ENCODE results near the gene SPSB2. TPM values are rescaled to one million over a fixed set of nuclear protein-coding genes. Genes with fewer than 3 reads are reported as not detected.

Gene SPSB2
- total RNA-seq, 1 experiment from 2014 or later = 9.2 TPM

- no peaks in the 10 kb centered on the region for H3K36me3 Mint-ChIP-seq (ENCODE audit: insufficient read depth, unreplicated experiment)
- BruUV-seq (replicated peaks) = no TSS peak
- no peak for TF ChIP-seq CTCF (IDR thresholded peaks at IDR 0.05; ENCODE audit: unreplicated experiment)
- intact Hi-C loops (cut with micrococcal nuclease) = no loop called here
- no peak for DNase-seq (ENCODE audit: unreplicated experiment)
- ChIA-PET POLR2A (no interaction called here), CTCF (interaction anchor here (0.5 to 3.5 kb wide), 9 partner anchors 12 to 611 kb away, joined by 3 to 22 read pairs (median 3); partner anchors contain the start of genes CDCA3 and USP5)
- H3K9me3 Mint-ChIP-seq (ENCODE audit: unreplicated experiment) = no peaks in the 10 kb centered on the region
- no peak overlapping the region for H3K4me3 Mint-ChIP-seq (ENCODE audit: unreplicated experiment)
- no peaks in the 10 kb centered on the region for H3K27me3 Mint-ChIP-seq (ENCODE audit: insufficient read depth, unreplicated experiment)
- H3K4me1 Mint-ChIP-seq (ENCODE audit: insufficient read depth, unreplicated experiment) = no peaks in the 10 kb centered on the region
- H3K27ac Mint-ChIP-seq (ENCODE audit: low read depth, unreplicated experiment) = no peak overlapping the region
Observed at GRCh38 chr12:6837370-6838060, 35.6 kb downstream of the SPSB2 start.

DNA sequence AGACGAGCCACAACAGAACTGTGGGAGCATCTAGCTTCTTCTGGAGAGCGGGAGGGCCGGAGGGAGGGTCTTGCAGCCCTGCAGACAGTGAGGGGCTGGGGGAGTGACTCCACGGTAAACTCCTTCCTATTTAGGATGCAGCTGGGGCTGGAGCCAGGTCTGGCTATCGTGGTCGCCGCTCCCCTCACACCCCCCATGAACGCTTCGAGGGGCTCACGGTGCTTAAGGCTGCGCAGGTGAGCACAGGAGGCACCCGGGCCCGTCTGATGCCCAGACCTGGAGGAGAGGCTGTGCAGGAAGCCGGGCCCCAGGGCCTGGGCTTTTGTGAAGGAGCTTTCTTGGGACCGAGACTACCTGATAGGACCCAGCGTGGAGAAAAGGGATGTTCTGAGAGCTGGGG, 36.3 kb downstream of the SPSB2 start:
- no peak for TF ChIP-seq CTCF (IDR thresholded peaks at IDR 0.05; ENCODE audit: unreplicated experiment)
- DNase-seq (ENCODE audit: unreplicated experiment) = no peak
- H3K27me3 Mint-ChIP-seq (ENCODE audit: insufficient read depth, unreplicated experiment) = peaks cover 2% of the 10 kb centered on the region
- no peak overlapping the region for H3K4me3 Mint-ChIP-seq (ENCODE audit: unreplicated experiment)
- H3K27ac Mint-ChIP-seq (ENCODE audit: low read depth, unreplicated experiment) = no peak overlapping the region
- no TSS peak for BruUV-seq (replicated peaks)
- no peaks in the 10 kb centered on the region for H3K9me3 Mint-ChIP-seq (ENCODE audit: unreplicated experiment)
- intact Hi-C loops (cut with micrococcal nuclease) = no loop called here
- CTCF ChIA-PET = interaction anchor here (0.6 to 8.7 kb wide), 10 partner anchors 11 to 140 kb away, joined by 3 to 74 read pairs (median 6); partner anchors contain the start of genes CDCA3, MLF2 and USP5
- POLR2A ChIA-PET = no interaction called here
- H3K36me3 Mint-ChIP-seq (ENCODE audit: insufficient read depth, unreplicated experiment) = no peaks in the 10 kb centered on the region
- no peaks in the 10 kb centered on the region for H3K4me1 Mint-ChIP-seq (ENCODE audit: insufficient read depth, unreplicated experiment)

GRCh38 chr12:6834873-6835272, 38.2 kb downstream of the SPSB2 start:
- TF ChIP-seq CTCF (IDR thresholded peaks at IDR 0.05; ENCODE audit: unreplicated experiment) = no peak
- no peaks in the 10 kb centered on the region for H3K36me3 Mint-ChIP-seq (ENCODE audit: insufficient read depth, unreplicated experiment)
- POLR2A ChIA-PET = interaction anchor here (1.1 to 4.0 kb wide), 5 partner anchors 17 to 102 kb away, joined by 3 to 23 read pairs (median 4); partner anchors contain the start of genes CDCA3, MLF2 and USP5
- BruUV-seq (replicated peaks) = no TSS peak
- H3K4me3 Mint-ChIP-seq (ENCODE audit: unreplicated experiment) = no peak overlapping the region
- no peak for DNase-seq (ENCODE audit: unreplicated experiment)
- H3K9me3 Mint-ChIP-seq (ENCODE audit: unreplicated experiment) = no peaks in the 10 kb centered on the region
- no peaks in the 10 kb centered on the region for H3K4me1 Mint-ChIP-seq (ENCODE audit: insufficient read depth, unreplicated experiment)
- CTCF ChIA-PET = interaction anchor here (0.6 to 8.7 kb wide), 20 partner anchors 9 to 273 kb away, joined by 3 to 74 read pairs (median 4); partner anchors contain the start of genes MLF2 and PTMS
- peaks cover 21% of the 10 kb centered on the region for H3K27me3 Mint-ChIP-seq (ENCODE audit: insufficient read depth, unreplicated experiment)
- H3K27ac Mint-ChIP-seq (ENCODE audit: low read depth, unreplicated experiment) = no peak overlapping the region
- intact Hi-C loops (cut with micrococcal nuclease) = loop anchor here (1.0 kb wide), 1 partner anchor 82 kb away; the partner anchor contains the start of gene MLF2

GRCh38 chr12:6834254-6834653, 38.8 kb downstream of the SPSB2 start:
- Mint-ChIP-seq H3K27me3 (ENCODE audit: insufficient read depth, unreplicated experiment) (peaks cover 28% of the 10 kb centered on the region), H3K27ac (ENCODE audit: low read depth, unreplicated experiment) (no peak overlapping the region), H3K36me3 (ENCODE audit: insufficient read depth, unreplicated experiment) (no peaks in the 10 kb centered on the region), H3K4me3 (ENCODE audit: unreplicated experiment) (no peak overlapping the region), H3K4me1 (ENCODE audit: insufficient read depth, unreplicated experiment) (peaks cover 2% of the 10 kb centered on the region), H3K9me3 (ENCODE audit: unreplicated experiment) (no peaks in the 10 kb centered on the region)
- CTCF ChIA-PET = interaction anchor here (0.6 to 8.7 kb wide), 17 partner anchors 9 to 230 kb away, joined by 3 to 74 read pairs (median 4); partner anchors contain the start of genes MLF2, PTMS and USP5
- DNase-seq (ENCODE audit: unreplicated experiment) = no peak
- no peak for TF ChIP-seq CTCF (IDR thresholded peaks at IDR 0.05; ENCODE audit: unreplicated experiment)
- intact Hi-C loops (cut with micrococcal nuclease) = no loop called here
- POLR2A ChIA-PET = interaction anchor here (0.6 to 4.0 kb wide), 7 partner anchors 17 to 145 kb away, joined by 3 to 23 read pairs (median 4); partner anchors contain the start of genes CDCA3, MLF2, USP5 and ZNF384
- no TSS peak for BruUV-seq (replicated peaks)
